Progenitor cell of endocrine pancreas (in vitro differentiated cells): ENCODE results near the gene AP1AR. TPM values are rescaled to one million over a fixed set of nuclear protein-coding genes. Genes with fewer than 3 reads are reported as not detected.

ENCODE experiments used
- DNase-seq: peaks from one replicate; pipeline ENCODE4 v3.0.0; 2021; ENCODE audit warnings: low spot score; ENCODE audit not compliant: unreplicated experiment
- H3K27ac Mint-ChIP-seq: 2 replicates; pipeline ENCODE4 v1.8.0; 2021; ENCODE audit warnings: mild to moderate bottlenecking, moderate library complexity, mixed read lengths
- H3K27me3 Mint-ChIP-seq: 2 replicates; pipeline ENCODE4 v1.8.0; 2021; ENCODE audit warnings: mixed read lengths
- H3K36me3 Mint-ChIP-seq: 2 replicates; pipeline ENCODE4 v1.8.0; 2022; ENCODE audit warnings: mixed read lengths; ENCODE audit not compliant: insufficient read depth
- H3K4me1 Mint-ChIP-seq: 2 replicates; pipeline ENCODE4 v1.8.0; 2021; ENCODE audit warnings: low read depth, mixed read lengths
- H3K4me3 Mint-ChIP-seq: 2 replicates; pipeline ENCODE4 v1.8.0; 2021; ENCODE audit warnings: low read depth, mild to moderate bottlenecking, moderate library complexity, mixed read lengths
- H3K9me3 Mint-ChIP-seq: 2 replicates; pipeline ENCODE4 v1.8.0; 2021; ENCODE audit warnings: low read depth, mixed read lengths
- total RNA-seq: library from RNA; stranded (reverse); gene quantifications from 2 replicates; pipeline ENCODE4 v1.2.1, GENCODE V29; 2021
- TF ChIP-seq, protein P1 (sequence below): fragments of 200-600 bp; sonication (generic); IDR thresholded peaks from one replicate; pipeline ENCODE4 v1.5.0; 2021; ENCODE audit warnings: antibody characterized with exemption, mild to moderate bottlenecking; ENCODE audit not compliant: unreplicated experiment

The AP1AR gene
- total RNA-seq, 1 donor from 2014 or later, result 17.0 TPM

DNA sequence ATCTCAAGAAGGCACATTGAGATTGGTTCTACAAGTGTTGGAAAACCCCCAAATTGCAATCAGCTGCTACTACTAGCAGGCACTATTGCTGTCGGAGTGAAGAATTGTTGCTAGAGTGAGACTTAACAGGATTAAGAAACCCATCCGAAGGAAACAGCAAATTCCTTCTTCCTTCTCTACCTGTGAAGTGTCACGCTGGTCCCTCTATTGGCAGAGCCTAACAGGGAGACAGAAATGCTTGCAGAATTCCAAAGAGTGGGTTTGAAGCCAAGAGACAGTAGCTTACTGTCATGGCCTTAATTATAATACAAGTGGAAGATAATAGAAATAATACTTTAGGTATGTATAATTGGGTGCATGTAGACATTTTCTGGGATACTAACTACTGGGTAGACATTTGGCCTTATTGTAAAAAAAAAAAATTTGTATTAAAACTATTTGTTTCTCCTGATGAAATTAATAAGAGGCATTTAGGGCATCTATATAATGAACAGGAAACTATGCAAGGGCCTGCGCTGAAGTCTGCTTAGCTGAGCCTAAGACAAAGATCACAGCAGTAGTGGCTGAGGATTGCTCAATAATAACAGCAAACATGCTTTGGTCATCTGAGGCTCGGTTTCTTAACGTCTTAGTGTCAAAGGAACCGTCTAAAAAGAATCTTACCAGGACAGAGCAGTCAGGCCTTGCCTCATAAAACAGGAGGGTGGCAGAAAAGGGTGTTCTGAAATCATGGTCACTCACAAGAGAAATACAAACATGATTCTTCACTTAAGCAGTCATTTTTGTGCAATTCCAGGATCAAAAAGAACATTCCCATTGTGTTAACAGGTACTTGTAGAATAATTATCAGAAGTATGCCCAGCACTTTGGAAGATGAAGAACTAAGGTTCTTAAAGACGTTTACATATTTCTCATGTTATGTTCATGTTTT, 45.6 kb upstream of the AP1AR start:
- no peak for DNase-seq
- Mint-ChIP-seq H3K27me3 (no peaks in the 10 kb centered on the region), H3K36me3 (no peaks in the 10 kb centered on the region), H3K27ac (no peak overlapping the region), H3K9me3 (no peaks in the 10 kb centered on the region), H3K4me3 (no peak overlapping the region), H3K4me1 (peaks cover 5% of the 10 kb centered on the region)
- TF ChIP-seq, protein P1, sequence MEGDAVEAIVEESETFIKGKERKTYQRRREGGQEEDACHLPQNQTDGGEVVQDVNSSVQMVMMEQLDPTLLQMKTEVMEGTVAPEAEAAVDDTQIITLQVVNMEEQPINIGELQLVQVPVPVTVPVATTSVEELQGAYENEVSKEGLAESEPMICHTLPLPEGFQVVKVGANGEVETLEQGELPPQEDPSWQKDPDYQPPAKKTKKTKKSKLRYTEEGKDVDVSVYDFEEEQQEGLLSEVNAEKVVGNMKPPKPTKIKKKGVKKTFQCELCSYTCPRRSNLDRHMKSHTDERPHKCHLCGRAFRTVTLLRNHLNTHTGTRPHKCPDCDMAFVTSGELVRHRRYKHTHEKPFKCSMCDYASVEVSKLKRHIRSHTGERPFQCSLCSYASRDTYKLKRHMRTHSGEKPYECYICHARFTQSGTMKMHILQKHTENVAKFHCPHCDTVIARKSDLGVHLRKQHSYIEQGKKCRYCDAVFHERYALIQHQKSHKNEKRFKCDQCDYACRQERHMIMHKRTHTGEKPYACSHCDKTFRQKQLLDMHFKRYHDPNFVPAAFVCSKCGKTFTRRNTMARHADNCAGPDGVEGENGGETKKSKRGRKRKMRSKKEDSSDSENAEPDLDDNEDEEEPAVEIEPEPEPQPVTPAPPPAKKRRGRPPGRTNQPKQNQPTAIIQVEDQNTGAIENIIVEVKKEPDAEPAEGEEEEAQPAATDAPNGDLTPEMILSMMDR, result no peak

- TF ChIP-seq, protein P1, result no peak
- H3K9me3 Mint-ChIP-seq, result no peaks in the 10 kb centered on the region
- no peaks in the 10 kb centered on the region for H3K4me1 Mint-ChIP-seq
- no peak for DNase-seq
- no peaks in the 10 kb centered on the region for H3K27me3 Mint-ChIP-seq
- no peak overlapping the region for H3K4me3 Mint-ChIP-seq
- no peak overlapping the region for H3K27ac Mint-ChIP-seq
- H3K36me3 Mint-ChIP-seq, result no peaks in the 10 kb centered on the region
Observed at GRCh38 chr4:112189754-112190153, 41.8 kb upstream of the AP1AR start.

GRCh38 chr4:112190684-112191083, 40.9 kb upstream of the AP1AR start:
- H3K4me3 Mint-ChIP-seq, result no peak overlapping the region
- H3K27me3 Mint-ChIP-seq, result no peaks in the 10 kb centered on the region
- no peak for DNase-seq
- no peaks in the 10 kb centered on the region for H3K4me1 Mint-ChIP-seq
- TF ChIP-seq, protein P1, result no peak
- H3K27ac Mint-ChIP-seq, result no peak overlapping the region
- H3K36me3 Mint-ChIP-seq, result no peaks in the 10 kb centered on the region
- H3K9me3 Mint-ChIP-seq, result no peaks in the 10 kb centered on the region

DNA sequence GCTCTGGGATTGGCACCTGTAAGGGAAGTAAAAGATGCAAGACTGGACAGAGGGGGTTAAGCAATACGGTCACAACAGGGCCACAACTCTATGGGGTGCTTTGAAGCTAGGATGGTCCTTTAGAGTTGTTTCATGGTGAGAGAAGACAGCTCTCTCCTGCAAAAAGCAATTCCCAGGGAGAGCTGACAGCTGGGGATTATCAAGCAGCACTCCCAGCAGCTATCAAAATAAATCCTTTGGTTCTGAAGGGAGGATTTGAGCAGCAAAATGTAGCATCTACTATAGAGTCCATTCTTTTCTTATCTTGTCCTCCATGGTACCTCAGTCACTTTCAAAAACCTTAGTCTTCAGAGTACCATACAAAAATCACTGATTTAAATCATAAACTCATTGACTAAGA, 35.1 kb upstream of the AP1AR start:
- H3K4me3 Mint-ChIP-seq, result no peak overlapping the region
- no peak for DNase-seq
- H3K4me1 Mint-ChIP-seq, result no peaks in the 10 kb centered on the region
- TF ChIP-seq, protein P1, result no peak
- no peaks in the 10 kb centered on the region for H3K9me3 Mint-ChIP-seq
- H3K27ac Mint-ChIP-seq, result no peak overlapping the region
- H3K27me3 Mint-ChIP-seq, result no peaks in the 10 kb centered on the region
- no peaks in the 10 kb centered on the region for H3K36me3 Mint-ChIP-seq

- DNase-seq, result no peak
- H3K9me3 Mint-ChIP-seq, result no peaks in the 10 kb centered on the region
- H3K4me3 Mint-ChIP-seq, result no peak overlapping the region
- TF ChIP-seq, protein P1, result no peak
- peaks cover 4% of the 10 kb centered on the region for H3K4me1 Mint-ChIP-seq
- H3K36me3 Mint-ChIP-seq, result no peaks in the 10 kb centered on the region
- H3K27ac Mint-ChIP-seq, result no peak overlapping the region
- H3K27me3 Mint-ChIP-seq, result no peaks in the 10 kb centered on the region
Observed at GRCh38 chr4:112199041-112199440, 32.5 kb upstream of the AP1AR start.
